IPS DF 6.9 (cell line): ENCODE data around the gene SRD5A1.

Experiments
- DNase-seq: peaks from one replicate; pipeline ENCODE4 v3.0.0-alpha.2; 2013; ENCODE audit warnings: low read depth, low spot score
- H3K27ac ChIP-seq: one replicate; pipeline ENCODE4 v1.5.1; 2013; ENCODE audit warnings: low read length, control low read depth
- H3K27me3 ChIP-seq: 2 replicates; pipeline ENCODE4 v1.6.1; 2013; ENCODE audit warnings: mild to moderate bottlenecking, low read length; ENCODE audit not compliant: control insufficient read depth, insufficient read depth
- H3K36me3 ChIP-seq: 2 replicates; pipeline ENCODE4 v1.6.1; 2013; ENCODE audit warnings: low read length; ENCODE audit not compliant: control insufficient read depth, insufficient read depth
- H3K4me1 ChIP-seq: 2 replicates; pipeline ENCODE4 v1.6.1; 2013; ENCODE audit warnings: low read length; ENCODE audit not compliant: control insufficient read depth, insufficient read depth
- H3K4me3 ChIP-seq: 2 replicates; pipeline ENCODE4 v1.5.1; 2013; ENCODE audit warnings: mild to moderate bottlenecking, low read length
- H3K9me3 ChIP-seq: 2 replicates; pipeline ENCODE4 v1.6.1; 2013; ENCODE audit warnings: low read length, inconsistent platforms; ENCODE audit not compliant: control insufficient read depth, insufficient read depth
- WGBS: extraction: QIAGEN DNeasy Blood & Tissue Kit; methylation state at CpG from one replicate; pipeline ENCODE4 v1.1.7; 2013; ENCODE audit warnings: mixed read lengths, missing lambda C conversion rate; ENCODE audit not compliant: insufficient read length, insufficient coverage; 5-methylcytosine and 5-hydroxymethylcytosine counted together

Gene SRD5A1, protein sequence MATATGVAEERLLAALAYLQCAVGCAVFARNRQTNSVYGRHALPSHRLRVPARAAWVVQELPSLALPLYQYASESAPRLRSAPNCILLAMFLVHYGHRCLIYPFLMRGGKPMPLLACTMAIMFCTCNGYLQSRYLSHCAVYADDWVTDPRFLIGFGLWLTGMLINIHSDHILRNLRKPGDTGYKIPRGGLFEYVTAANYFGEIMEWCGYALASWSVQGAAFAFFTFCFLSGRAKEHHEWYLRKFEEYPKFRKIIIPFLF

DNA sequence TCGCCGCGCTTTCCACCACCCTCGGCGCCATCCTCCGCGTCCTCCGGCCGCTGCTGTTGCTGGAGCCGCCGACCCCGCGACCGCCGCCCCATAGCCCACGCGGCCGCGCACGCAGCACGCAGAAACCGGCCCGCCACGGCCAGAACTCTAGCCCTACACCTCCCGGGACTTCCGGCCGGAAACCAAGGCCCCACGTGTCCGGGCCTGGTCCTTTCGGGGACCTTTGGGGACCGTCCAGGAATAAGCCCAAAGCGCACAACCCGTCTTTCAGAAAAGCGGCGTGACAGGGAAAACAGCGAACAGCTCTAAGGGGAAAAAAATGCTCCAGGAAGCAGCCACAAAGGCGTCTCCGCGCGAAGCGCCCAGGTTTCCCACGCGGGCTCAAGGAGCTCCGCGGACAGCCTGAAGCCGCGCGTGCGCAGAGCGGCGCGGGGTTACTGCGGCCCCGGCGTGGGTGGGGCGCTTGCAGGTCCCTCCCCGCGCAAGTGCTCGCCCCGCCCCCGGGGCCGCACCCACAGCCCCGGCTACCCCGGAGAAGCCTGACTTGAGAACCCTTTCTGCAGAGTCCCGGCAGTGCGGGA is at the start of gene SRD5A1, which contains the start of gene NSUN2:
TSS of gene SRD5A1 (plus strand) at position 553 of the 581 bp plus-strand sequence. CDS start 137 bp downstream, outside the sequence.
TSS of gene NSUN2 (minus strand) at position 157 of the 581 bp plus-strand sequence. CDS start at position 92, 65 bp downstream.
- Histone ChIP-seq H3K36me3 (peaks cover 7% of the 10 kb centered on the region; the same call in 1 of the 2 replicates), H3K27me3 (no peaks in the 10 kb centered on the region), H3K4me3 (peak within 1 kb of the TSS; percentile 57), H3K27ac (no peak within 1 kb of the TSS), H3K4me1 (no peaks in the 10 kb centered on the region; the same call in 1 of the 2 replicates), H3K9me3 (no peaks in the 10 kb centered on the region)
- DNase-seq = peak; percentile 47
- WGBS = no CpG with 5 or more reads among the region's 66 CpGs

DNA sequence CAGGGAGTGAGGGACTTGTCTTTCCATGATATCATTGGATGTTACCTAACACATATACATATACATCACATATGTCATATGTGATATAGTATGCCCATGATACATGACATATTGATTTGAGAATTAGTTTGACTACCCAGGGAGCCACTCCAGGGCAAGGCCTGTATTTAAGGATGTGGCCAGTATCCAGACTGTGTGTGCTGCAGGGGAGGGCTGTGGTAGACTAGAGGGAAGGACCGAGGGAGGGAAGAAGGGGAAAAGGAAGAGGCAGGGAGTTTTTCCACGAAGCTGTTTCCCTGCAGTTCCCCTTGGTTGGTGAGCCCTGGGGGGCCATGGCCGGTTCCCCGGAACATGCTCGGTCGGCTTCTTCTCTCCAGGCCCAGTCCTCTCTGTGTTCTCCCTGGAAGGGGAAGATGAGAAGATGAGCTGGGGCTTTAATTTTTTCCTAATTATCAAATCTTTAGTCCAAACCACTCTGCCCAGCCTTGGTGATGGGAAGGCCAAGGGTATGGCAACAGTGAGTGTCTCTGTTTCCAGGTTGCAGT is 49.1 kb upstream of the SRD5A1 start:
- Histone ChIP-seq H3K9me3 (no peaks in the 10 kb centered on the region), H3K4me3 (no peak overlapping the region), H3K4me1 (peaks cover 2% of the 10 kb centered on the region; the same call in 1 of the 2 replicates), H3K36me3 (no peaks in the 10 kb centered on the region), H3K27me3 (no peaks in the 10 kb centered on the region; the same call in 1 of the 2 replicates), H3K27ac (no peak overlapping the region)
- DNase-seq = no peak
- no CpG with 5 or more reads among the region's 6 CpGs for WGBS

DNA sequence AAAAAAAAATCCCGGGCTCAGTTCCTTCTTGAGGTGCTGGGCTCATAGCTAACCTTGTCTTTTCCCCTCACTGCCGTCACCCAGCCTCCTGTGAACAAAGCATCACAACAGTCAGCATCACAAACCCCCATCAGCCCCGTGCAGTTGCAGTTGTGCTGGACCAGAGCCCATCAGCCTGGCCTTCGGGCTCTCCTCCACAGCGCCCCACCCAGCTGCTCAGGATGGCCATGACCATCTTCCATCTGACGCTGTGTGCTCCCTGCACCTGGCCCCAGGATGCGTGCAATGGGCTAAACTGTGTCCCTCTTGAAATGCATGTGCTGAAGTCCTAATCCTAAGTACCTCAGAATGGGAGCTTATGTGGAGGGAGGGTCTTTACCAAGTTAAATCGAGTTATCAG is 48.5 kb upstream of the SRD5A1 start:
- no CpG with 5 or more reads among the region's 8 CpGs for WGBS
- Histone ChIP-seq H3K9me3 (no peaks in the 10 kb centered on the region), H3K27ac (no peak overlapping the region), H3K36me3 (no peaks in the 10 kb centered on the region), H3K4me1 (peaks cover 2% of the 10 kb centered on the region; the same call in 1 of the 2 replicates), H3K27me3 (no peaks in the 10 kb centered on the region; the same call in 1 of the 2 replicates), H3K4me3 (no peak overlapping the region)
- DNase-seq = no peak

DNA sequence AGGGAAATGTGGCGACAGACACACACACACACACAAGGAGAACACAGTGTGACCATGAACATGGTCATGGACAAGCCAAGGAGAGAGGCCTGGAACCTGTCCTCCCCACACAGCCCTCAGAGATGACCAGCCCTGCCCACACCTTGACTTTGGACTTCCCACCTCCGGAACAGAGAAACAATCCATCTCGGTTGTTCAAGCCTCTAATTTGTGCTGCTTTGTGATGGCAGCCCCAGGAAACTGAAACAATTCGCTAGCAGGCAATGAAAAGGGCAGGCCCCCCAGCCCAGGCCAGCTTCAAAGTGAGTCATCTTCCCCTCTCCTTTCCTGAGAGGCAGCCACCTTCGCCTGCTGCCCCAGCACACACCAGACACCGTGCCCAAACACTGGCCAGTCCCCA is 48.1 kb upstream of the SRD5A1 start:
- Histone ChIP-seq H3K4me1 (peaks cover 2% of the 10 kb centered on the region; the same call in 1 of the 2 replicates), H3K27me3 (no peaks in the 10 kb centered on the region; the same call in 1 of the 2 replicates), H3K27ac (no peak overlapping the region), H3K36me3 (no peaks in the 10 kb centered on the region), H3K4me3 (no peak overlapping the region), H3K9me3 (no peaks in the 10 kb centered on the region)
- no CpG with 5 or more reads among the region's 6 CpGs for WGBS
- no peak for DNase-seq

DNA sequence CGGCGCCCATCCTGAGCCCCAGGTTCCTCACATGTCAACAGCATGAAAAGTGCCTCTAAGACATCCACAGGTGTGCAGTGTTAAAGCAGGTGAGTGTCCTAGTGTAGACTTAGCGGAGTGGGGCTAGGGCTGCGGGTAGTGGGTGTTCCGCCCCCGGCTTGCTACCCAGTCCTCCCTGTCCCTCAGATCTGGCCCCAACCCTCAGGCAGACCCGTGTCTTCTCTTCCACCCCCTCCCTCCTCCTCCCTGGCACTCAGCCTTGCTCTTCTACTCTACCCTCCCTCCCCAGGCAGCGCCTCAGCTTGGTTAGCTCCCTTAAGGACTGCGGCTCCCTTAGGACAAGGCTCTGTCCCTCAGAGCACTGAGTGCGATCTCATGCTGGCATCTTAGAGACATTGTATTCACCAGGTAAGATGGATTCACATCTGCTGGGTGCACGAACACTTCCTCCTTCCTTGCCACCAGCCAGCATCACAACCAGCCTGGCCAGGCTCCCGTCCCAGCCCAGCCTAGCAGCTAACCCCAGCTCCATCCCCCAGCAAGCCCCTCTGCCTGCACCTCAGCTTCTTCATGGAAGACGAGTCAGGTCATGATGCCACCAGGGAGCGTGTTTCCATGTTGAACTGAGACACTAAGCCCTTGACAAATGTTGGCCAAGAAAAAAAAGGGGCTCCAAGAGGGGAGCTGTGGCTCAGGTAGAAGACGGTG is 47.1 kb upstream of the SRD5A1 start:
- DNase-seq = no peak
- WGBS = no CpG with 5 or more reads among the region's 15 CpGs
- H3K27me3 ChIP-seq = no peaks in the 10 kb centered on the region; the same call in 1 of the 2 replicates

DNA sequence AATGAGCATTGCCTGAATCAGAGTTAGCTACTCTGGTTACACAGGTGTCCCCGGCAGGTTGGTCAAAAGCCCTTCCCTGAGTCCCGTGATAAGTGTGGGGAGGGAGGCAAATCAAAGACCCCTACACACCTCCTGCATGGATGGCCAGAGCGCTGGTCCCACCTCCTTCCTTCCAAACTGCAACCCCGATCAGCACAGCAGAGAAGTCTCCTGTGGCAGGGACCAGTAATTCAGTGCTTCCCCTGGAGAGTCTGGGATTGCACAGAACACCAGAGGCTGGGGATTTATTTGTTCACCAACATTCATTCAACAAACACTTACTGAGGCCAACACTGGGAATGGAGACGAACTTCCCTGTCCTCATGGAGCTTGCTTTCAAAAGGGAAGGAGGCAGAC is 46.6 kb upstream of the SRD5A1 start:
- Histone ChIP-seq H3K36me3 (no peaks in the 10 kb centered on the region), H3K27ac (no peak overlapping the region), H3K9me3 (no peaks in the 10 kb centered on the region), H3K27me3 (no peaks in the 10 kb centered on the region; the same call in 1 of the 2 replicates), H3K4me3 (no peak overlapping the region), H3K4me1 (peaks cover 2% of the 10 kb centered on the region; the same call in 1 of the 2 replicates)
- WGBS = no CpG with 5 or more reads among the region's 5 CpGs
- DNase-seq = no peak

More for the DNA sequence above, 47.1 kb upstream of the SRD5A1 start:
- no peak overlapping the region for H3K27ac ChIP-seq
- no peaks in the 10 kb centered on the region for H3K9me3 ChIP-seq
- H3K4me1 ChIP-seq = peaks cover 2% of the 10 kb centered on the region; the same call in 1 of the 2 replicates
- H3K36me3 ChIP-seq = no peaks in the 10 kb centered on the region
- no peak overlapping the region for H3K4me3 ChIP-seq

DNA sequence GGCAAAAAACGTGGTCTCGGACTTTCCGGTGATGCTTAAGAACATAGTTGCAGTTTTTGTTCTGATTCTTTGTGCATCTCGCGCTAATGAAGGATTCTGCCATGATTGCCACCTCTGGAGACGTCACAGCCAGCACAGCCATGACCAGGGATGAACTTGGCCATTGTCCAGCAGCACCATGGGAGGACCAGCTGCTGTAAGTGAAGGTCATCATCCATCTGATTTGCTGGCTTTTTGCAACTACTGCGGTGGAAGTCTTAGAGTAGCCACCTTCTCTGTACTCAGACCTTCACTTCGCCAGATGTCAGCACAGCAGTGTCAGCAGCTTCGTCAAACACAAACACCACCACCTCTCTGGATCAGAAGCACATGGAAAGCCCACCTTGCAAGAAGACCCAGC is 46.1 kb upstream of the SRD5A1 start:
- no peaks in the 10 kb centered on the region for H3K36me3 ChIP-seq
- H3K9me3 ChIP-seq = no peaks in the 10 kb centered on the region
- H3K27ac ChIP-seq = no peak overlapping the region
- no peaks in the 10 kb centered on the region; the same call in 1 of the 2 replicates for H3K27me3 ChIP-seq
- peaks cover 2% of the 10 kb centered on the region; the same call in 1 of the 2 replicates for H3K4me1 ChIP-seq
- no peak overlapping the region for H3K4me3 ChIP-seq
- no CpG with 5 or more reads among the region's 9 CpGs for WGBS
- DNase-seq = no peak

DNA sequence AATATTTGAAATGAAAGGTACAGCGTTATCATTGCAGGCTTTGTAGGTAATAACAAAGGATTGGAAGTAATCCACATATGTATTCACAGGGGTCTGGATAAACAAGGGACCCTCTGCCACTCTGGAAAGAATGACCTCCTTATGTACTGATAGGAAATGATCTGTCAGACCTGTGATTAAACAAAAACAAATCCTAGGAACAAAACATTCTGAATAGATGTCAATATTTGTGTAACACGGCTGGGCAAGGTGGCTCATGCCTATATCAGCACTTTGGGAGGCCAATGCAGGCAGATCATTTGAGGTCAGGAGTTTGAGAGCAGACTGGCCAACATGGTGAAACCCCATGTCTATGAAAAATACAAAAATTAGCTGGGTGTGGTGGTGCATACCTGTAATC is 42.7 kb upstream of the SRD5A1 start:
- Histone ChIP-seq H3K4me3 (no peak overlapping the region), H3K27ac (no peak overlapping the region), H3K4me1 (no peaks in the 10 kb centered on the region), H3K27me3 (no peaks in the 10 kb centered on the region), H3K9me3 (no peaks in the 10 kb centered on the region), H3K36me3 (no peaks in the 10 kb centered on the region)
- no CpG with 5 or more reads among the region's 2 CpGs for WGBS
- no peak for DNase-seq

DNA sequence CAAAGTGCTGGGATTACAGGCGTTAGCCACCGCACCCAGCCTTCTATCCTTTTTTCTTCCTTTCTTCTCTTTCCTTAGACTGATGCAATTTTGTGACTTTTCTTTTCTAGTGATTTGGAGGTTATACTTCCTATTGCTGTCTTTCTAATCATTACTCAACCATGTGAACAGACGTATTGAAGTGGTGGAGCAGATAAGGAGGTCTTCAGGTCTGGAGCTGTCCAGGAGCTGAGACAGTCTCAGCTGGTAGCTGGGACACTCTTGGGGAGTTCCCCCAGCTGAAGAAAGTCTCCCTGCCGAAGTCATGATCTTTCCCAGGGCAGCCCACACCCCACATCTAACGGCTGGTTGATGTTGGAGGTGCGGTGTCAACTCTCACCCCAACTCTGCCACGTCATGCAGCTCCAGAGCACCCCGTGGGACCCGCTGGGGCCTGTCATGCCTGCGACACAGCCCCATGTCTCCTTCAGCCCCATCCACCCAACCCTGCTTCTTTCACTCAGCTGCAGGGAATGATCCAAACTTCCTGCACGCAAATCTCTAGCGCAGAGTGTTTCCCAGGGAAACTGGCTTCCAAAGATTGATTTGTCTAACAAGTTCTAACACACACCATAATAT is 41.5 kb upstream of the SRD5A1 start:
- Histone ChIP-seq H3K27ac (no peak overlapping the region), H3K4me1 (no peaks in the 10 kb centered on the region), H3K9me3 (no peaks in the 10 kb centered on the region), H3K27me3 (no peaks in the 10 kb centered on the region), H3K36me3 (no peaks in the 10 kb centered on the region; the same call in 1 of the 2 replicates), H3K4me3 (no peak overlapping the region)
- no peak for DNase-seq
- WGBS = no CpG with 5 or more reads among the region's 12 CpGs

DNA sequence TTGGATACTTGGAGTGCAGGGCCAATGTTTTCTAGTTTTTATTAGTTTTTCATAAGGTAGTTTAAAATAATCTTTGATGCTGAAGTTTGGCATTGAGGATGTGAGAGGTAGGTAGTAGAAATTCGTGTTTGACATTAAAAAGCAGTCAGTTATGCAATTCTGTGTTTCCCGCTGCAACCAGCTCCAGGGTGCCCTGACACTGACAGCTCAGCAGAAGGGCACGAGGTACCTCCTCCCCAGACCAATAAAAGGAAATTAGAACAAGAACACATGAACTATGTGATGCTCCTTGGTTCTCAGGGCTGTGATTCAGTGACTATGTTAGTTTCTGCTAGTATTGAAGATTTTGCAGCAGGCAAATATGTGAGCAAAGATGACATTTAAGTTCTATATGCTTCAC is 40.6 kb upstream of the SRD5A1 start:
- H3K27me3 ChIP-seq = no peaks in the 10 kb centered on the region
- H3K27ac ChIP-seq = no peak overlapping the region
- WGBS = no CpG with 5 or more reads among the region's 3 CpGs
- no peak for DNase-seq
- no peaks in the 10 kb centered on the region for H3K9me3 ChIP-seq
- H3K36me3 ChIP-seq = no peaks in the 10 kb centered on the region; the same call in 1 of the 2 replicates
- H3K4me1 ChIP-seq = no peaks in the 10 kb centered on the region
- H3K4me3 ChIP-seq = no peak overlapping the region
